GM21381 (cell line): Measurements from ENCODE around the gene VWC2L.

ENCODE experiments used
- ATAC-seq: cut with Tn5 transposase; IDR thresholded peaks from one replicate; pipeline ENCODE4 v1.9.1; 2021; ENCODE audit warnings: mild to moderate bottlenecking, moderate library complexity; ENCODE audit not compliant: unreplicated experiment

The VWC2L gene

DNA sequence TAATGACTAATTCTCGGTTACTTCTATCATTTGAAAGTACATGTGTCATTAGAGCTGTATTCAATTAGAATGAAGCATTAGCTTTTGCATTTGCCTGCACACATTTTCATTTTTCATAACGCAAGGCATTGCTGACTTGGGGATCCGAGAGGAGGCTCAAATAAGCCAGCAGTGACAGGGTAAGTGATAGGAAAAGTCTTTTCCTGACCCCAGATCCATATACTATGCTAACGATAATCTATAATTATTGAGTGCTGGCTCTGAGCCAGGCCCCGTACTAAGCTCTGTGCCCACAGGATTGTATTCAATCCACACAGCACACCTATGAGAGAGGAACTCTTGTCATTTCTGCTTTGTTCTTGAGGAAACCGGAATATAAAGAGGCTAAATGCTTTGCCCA, 168.2 kb downstream of the VWC2L start:
- ATAC-seq = no peak

DNA sequence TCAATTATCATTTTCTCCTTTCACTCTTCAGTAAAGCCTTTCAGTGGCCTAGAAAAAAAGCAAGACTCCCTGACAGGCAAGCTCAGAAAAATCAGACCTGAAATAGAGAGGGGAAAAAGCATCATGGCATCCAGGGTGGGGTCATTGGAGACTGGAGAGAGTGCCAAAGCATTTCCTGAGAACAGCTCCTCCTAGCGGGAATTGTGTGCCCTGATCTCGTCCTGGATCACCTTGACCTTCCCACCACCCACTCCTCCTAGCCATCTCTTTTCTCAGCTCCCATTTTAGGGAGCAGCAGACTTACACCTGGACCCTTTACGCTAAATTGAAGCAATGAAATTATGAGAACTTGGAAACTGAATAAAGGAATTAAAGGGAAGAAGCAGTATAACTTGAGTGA, 176.6 kb downstream of the VWC2L start:
- ATAC-seq = no peak

DNA sequence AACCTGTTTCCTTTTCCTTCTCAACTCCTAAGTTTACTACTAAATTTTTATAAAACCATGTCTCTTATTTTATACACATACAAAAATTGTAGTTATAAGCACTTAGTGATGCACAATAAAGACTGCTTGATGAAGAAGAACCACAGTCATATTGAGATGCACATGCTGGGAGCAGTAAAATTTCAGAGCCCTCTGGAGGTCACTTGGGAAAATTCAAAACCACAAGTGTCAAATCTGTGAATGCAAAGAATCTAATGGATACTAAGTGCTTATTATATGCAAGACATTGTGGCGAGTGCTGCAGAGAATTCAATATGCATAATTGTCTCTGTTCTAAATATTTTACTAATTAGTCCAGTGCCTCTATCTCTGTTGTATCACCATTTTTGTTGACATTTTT, 180.5 kb downstream of the VWC2L start:
- no peak for ATAC-seq

DNA sequence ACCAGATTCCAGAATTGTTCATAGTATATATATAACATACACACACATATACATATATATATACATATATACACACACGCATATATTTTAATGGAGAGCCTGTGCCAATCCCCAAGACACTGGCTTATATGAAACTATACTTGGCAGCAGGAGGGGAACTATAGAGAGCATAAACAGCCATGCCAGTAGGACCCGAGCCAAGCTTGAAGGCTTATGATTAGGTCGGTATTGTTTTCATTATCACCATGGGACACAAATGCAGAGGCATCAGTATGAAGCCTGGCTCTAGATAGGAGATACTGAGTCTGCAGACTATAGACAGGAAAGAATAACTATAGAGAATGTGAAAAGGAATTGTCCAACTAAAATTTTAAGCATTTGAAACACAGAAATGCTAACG, 181.2 kb downstream of the VWC2L start:
- ATAC-seq = no peak

DNA sequence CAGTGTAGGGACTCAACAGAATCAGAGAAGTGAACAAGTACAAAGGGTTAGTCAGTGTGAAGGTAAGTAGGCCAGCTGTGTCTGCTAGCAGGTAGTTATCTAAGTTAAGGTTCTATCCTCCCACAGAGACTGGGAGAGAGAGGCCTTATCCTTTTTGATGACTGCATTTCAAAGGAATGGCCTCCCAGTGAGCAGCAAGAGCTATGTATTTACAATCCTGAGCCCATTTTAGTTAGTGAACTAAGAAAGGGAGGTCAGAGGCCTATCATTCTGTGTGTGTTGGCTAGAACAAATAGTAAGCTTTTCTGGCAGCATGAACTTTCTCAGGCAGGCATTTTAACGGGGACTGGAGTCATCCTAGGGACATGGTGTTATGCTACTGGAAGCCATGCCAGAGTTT, 182.9 kb downstream of the VWC2L start:
- no peak for ATAC-seq

DNA sequence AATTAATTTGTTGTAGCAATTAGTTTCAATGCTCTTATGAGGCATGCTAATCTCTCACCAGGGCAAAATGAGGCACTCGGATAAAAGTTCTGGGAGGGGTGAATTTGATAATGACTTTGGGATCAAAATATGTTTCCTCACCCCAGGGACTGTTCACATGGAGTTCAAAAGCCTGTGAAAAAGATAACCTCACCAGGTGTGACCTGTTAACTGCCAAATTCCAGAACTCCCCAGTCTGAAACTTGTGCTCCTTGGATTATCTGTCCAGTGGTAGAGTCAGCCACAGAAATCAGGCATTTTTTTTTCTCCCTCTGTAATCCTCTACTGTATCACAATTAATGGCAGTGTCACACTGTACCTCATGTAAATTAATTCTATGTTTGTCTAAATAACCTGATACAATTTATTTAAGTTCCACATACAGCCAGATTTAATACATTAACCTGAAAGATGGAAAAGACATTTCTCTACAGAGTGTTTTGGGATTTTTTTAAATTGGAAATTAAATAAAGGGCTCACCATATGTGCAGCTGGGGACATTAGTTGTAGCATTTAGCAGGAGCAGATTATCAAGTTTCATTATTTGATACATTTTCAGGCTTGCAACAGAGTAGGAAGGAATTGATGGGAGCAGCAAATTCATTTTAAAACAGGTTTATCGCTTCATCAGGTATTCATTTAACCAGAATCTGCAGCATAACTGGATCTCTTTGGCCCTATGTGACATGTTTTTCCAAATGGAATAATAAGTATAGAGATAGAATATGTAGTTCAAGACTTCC, 191.2 kb downstream of the VWC2L start:
- no peak for ATAC-seq

DNA sequence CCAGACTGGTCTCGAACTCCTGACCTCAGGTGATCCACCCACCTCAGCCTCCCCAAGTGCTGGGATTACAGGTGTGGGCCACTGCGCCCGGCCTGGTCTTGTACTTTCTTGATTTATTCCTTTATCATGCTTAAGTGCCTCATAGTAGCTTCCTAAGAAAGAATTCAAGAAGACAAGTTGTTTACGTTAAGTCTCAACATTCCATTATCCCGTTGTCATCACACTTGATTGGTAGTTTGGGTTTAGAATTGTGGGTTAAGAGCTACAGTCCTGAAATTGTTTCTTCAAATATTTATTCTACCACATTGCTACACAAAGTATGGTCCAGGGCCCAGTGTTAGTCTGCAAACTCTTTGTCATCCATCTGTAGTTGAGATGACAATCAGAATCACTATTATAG, 194.0 kb downstream of the VWC2L start:
- ATAC-seq = no peak

DNA sequence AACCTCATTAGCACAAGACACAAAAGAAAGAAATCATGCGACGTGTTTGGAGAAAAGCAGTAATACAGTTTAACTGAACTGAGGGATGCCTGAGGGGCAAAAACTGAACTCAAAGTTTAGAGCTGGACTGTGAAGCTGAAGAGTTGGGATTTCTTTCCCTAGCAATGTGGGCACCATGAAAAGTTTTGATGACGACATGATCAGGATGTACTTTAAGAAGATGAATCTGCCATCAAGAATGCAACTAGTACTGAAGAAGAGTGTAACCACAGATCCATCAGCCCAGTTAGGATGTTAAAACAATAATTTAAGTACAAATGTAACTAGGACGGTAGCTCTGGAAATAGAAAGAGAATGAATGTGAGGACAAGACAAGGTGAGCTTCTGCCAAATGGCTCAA, 196.2 kb downstream of the VWC2L start:
- ATAC-seq = no peak

DNA sequence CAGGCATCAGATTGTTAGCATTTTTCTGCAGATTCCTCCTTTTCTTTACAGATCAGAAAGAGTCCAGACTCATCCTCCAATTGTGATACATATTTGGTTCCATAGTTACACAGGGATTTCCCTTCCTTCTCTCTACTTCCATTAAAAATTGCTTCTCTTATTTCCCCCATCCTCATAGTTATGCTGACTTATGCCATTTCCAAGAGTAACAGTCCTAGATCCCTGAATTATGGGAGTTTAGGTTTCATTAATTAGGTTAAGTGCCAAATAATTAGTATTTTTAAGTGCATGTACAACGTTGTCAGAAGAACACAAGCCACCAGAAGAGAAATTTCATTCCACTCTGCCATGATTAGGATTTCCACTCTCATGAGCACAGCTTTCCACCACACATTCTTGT, 200.2 kb downstream of the VWC2L start:
- ATAC-seq = no peak

DNA sequence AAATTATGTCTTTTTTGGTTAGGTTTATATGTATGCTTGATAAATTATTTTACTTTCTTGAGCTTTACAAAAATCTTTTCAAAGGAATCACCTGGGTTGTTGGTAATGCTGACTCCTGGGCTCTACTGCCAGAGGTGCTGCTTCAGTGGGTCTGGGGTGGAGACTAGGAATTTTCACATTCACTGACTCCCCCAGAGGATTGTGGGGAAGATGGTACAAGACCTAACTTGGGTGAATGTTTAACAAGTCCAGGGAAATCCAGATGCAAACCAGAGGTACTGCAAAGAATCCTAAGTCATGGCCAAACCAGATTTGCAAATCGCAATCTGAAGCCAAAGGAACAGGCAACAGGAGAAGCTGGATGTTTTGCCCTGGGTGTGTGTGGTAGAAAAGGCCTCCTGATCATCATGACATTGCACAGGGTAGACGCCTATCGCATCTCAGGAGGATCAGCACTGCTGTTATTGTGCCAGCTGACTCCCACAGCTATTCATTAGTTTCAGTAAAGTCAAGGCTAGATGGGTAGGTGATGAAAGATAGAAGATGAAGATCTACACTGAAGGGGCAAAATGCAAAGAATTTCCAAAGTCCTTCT, 213.4 kb downstream of the VWC2L start:
- no peak for ATAC-seq

DNA sequence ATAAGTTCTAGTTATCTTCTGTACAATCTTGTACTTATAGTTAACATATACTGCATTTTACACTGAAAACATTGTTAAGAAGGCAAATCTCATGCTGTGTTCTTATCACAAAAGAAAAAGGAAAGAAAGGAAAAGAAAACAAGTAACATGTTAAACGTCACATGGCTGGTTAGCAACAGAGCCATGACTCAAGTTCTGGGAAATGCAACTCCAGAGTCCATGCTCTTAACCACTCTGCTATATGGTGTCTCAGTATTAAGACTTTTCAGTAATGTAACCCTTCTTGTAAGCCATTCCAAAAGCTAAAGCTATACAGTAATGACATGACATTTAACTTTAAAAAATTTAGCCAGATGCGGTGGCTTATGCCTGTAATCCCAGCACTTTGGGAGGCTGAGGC, 217.2 kb downstream of the VWC2L start:
- ATAC-seq = no peak
